Eye (tissue), 1 donor: ENCODE data around the gene FSTL3.
"Not testable (repeated sequence)": the region's sequence is repeated elsewhere in the genome, so short reads cannot be mapped to it uniquely, and the experiment has no call there.

Experiments
- DNase-seq: peaks from one replicate; pipeline ENCODE4 v3.0.0-alpha.2; 2015

Gene FSTL3

DNA sequence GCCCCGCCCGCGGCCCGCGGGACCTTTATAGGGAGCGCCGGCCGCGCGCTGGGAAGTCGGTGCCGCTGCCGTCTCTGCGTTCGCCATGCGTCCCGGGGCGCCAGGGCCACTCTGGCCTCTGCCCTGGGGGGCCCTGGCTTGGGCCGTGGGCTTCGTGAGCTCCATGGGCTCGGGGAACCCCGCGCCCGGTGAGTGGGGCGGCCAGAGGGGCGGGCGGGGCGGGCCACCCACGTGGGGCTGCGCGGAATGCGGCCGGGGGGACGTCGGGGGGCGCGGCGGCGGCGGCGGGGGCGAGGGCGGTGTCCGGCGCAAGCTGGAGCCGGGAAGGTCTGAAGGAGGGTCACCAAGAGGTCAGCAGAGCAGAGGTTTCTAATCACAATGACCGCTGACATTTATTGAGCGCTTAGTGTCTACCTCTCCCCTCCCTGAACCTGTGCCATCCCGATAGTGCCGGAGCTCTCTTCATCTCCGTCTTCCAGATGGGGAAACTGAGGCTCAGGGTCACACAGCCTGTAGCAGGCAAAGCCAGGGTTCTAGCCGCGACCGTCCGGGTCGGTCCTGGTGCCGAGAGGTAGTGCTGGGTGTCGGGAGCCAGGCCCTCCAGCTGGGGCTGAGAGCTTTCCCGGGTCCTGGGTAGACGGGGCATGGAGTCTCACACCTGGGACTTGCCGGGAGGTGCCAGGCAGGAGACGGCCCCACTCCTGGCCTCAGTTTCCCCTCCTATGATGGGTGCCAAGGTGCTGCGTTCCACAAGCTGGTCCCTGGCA, at the start of gene FSTL3:
TSS of gene FSTL3 (plus strand) at position 54 of the 767 bp plus-strand sequence. CDS start at position 86, 32 bp downstream.
- peak; percentile 57 for DNase-seq

DNA sequence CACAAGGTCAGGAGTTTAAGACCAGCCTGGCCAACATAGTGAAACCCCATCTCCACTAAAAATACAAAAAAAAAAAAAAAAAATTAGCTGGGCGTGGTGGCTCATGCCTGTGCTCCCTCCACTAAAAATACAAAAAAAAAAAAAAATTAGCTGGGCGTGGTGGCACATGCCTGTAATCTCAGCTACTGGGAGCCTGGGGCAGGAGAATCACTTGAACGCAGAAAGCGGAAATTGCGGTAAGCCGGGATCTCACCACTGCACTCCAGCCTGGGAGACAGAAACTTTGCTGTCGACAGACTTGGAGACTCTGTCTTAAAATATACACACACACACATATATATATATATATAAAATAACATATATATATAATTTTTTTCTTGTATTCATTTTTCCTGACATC, 49.6 kb upstream of the FSTL3 start:
- not testable (repeated sequence) for DNase-seq

DNA sequence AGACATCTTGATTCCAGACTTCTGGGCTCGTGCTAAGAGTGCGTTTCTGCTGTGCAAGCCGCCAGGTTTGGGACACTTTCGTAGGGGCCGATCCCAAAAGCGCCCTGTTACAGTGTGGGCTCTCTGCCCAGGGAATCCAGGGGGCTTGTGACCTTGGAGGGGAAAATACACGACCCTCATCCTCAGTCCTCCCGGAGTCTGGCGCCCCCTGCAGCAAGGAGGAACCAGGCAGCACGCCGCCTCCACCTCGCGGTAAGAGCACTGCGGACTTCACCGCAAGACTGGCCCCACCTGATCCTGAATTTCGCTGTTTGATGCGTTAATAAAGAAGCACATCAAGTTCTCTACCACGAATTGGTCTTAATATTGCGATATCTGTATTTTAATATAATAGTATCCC, 48.0 kb upstream of the FSTL3 start:
- DNase-seq: no peak

DNA sequence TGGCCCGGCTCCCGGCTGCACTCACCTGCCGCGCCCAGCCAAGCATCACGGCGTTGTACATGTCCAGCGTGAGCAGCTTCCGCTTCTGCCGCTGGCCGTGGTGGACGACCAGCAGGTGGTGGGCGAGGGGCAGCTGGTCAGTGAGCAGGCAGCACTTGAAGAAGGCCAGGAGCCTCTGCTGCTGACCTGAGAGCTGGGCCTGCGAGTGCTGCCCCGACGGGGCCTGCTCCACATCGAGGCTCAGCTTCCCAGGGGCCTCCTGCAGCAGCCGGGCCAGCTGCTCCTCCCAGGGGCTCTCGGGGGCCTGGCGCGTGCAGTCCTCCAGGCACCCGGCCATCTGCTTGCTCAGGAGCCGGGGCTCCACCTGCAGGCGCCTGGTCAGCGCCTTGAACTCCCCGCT, 46.7 kb upstream of the FSTL3 start:
- DNase-seq: not testable (repeated sequence)

DNA sequence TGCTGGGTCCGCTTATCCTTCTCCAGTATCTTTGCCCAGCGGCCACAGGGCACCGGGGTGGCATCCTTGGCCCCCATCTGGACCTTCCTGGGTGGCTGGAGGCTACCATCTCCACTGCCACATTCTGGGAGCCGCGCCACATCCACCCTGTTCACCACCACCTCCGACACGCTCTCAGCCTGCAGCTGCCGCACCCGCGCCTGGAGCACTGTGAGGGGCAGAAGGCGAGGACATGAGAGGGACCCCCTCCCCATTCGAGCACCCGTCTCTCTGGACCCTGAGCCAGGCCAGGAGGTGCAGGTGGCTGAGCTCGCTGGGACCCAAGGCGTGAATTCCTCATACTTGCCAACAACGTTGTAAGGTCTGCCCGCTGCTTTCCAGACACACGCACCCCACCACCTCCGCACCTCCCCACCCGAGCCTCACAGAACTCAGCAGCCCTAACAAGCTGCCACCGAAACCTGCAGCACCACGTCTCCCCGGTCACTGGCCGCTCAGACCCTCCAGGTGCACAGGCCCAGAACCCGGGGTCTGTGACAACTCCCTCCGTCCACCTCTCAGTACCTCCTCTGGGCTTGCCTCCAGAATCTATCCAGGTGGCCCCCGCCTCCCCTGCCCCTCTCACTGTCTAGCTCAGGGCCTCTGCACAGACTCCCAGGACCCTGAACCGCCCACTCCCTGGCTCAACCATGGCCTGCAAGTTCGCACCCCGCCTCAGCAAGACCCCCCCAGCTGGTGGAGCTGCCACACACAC, 46.1 kb upstream of the FSTL3 start:
- DNase-seq: no peak

DNA sequence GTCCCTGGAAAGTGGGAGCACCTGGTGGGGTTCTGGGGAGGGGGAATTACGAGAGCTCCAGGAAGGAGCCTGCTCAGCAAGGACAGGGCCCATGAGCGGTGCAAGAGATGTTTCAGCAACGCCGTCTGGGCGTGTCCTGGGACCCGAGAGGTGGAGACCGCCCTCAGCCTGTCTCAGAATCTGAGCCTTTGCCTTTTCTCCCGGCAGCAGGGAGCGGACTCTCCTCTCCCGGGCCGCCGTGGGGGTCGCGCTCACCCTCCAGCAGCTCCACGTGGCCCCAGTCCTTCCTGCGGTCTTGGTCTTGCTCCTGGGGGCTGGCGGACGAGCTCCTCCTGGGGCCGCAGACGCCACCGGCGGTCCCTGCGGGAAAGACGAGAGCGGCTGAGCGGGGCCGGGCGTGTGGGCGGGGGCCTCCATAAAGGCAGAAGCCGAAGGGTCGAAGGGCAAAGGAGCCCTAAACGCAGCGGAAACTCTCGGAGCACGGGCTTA, 43.6 kb upstream of the FSTL3 start:
- DNase-seq: peak; percentile 40

DNA sequence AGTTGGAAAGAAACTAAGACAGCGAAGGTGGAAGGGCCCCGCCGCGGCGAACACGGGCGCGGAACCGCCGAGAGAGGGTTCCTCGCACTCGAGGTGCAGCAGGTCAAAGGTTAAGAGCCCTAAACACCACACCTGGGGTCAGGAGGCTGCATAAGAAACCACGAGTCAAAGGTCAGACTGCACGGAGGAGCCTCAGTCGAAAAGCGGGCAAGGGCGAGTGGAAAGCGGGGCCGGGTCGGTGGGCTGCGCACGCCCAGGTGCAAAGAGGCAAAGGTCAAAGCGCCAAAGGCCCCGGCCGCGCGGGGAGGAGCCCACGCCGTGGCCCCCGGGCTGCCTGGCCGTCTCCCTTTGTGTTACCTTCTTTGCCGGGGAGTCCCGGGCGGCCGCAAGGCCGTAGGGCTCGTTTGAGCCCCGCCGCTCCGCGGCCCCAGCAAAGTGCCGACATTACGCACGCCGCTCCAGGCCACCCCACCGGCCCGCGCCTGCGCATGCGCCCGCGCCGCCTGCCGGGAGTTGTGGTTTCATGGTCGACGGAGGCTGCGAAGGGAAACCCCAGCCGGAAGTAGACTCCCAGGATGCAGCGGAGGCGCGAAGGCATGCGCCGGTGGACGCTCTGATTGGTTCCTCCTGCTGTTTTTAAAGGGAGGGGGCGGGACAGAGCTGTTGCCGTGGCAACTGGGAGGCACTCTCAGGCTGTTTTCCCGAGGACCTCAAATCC, 43.0 kb upstream of the FSTL3 start, which contains the start of gene POLRMT:
TSS of gene POLRMT (minus strand) at position 470 of the 718 bp plus-strand sequence. CDS start at position 445, 25 bp downstream.
- peak; percentile 99 for DNase-seq

DNA sequence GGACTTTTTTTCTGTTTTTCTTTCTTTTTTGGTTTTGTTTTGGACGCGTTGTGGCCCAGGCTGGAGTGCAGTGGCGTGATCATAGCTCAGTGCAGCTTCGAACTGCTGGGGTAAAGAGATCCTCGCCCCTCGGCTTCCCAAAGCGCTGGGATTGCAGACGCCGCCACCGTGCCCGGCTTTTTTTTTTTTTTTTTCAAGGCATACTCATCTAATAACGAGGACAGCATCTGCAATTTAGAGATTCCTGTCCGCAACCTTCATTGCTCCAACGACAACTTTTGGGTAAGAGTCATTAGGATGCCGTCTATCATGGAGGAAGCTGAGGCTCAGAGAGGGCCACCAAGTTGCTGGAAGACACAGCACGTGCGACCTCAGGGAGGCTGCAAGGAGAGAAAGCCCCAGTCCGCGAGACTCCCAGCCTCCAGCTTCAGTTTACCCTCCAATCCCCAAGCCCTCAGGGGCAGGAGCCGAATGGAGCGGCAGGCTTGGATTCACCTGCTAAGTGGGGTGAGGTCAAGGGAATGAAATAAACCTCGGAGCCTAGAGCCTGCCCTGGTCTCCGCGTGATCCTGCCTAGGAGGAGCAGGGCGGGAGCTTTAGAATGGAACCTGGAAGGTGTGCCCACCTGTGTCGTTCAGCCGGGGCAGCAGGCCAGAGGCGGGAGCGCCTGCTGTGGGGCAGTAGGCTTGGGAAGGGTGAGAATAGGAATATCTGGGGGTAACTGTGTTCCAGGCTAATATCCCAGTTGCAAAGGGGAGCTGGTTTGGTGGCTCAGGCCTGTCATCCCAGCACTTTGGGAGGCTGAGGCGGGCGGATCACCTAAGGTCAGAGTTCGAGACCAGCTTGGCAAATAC, 42.2 kb upstream of the FSTL3 start:
- no peak for DNase-seq

DNA sequence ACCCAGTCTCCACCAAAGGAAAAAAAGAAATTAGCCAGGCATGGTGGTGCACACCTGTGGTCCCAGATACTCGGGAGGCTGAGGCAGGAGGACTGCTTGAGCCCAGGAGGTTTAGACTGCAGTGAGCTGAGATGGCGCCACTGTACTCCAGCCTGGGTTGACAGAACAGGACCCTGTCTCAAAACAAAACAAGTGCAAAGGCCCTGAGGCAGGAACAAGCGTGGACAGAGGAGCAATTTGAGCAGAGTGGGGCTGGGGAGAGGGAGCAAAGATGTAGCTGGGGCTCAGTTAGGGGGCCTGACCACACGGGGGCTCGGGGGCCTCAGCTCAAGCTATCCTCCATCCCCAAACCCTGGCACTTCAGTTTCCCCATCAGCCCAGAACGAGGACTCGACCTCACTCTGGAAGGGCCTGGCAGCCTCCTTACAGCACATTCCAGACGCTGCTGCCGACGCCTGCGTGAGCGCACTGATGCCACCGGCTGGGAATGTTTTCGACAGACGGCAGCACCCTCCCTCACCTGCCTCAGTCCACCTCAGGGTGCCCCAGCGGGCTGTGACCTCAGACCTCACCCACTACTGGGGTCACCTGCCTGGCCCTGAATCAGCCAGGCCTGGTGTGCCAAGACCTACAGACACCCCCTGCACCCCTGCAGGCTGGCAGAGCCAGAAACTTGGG, 41.1 kb upstream of the FSTL3 start:
- no peak for DNase-seq

DNA sequence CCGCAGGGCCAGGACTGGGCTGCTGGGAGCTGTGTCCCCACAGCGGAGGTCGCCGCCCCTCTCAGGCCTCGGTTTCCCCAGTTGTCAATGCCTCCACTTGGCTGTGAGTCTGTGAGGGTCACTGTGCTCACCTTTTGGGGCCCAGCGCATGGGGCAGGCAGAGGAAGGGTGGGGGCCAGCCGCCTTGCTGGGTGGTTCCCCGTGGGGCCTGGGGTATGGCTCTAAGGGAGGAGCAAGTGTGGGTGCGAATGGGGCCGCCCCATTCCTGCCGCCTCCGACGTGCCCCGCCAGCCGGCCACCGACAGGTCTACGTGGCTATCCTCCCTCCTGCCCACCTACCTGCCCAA, 37.3 kb upstream of the FSTL3 start:
- no peak for DNase-seq

DNA sequence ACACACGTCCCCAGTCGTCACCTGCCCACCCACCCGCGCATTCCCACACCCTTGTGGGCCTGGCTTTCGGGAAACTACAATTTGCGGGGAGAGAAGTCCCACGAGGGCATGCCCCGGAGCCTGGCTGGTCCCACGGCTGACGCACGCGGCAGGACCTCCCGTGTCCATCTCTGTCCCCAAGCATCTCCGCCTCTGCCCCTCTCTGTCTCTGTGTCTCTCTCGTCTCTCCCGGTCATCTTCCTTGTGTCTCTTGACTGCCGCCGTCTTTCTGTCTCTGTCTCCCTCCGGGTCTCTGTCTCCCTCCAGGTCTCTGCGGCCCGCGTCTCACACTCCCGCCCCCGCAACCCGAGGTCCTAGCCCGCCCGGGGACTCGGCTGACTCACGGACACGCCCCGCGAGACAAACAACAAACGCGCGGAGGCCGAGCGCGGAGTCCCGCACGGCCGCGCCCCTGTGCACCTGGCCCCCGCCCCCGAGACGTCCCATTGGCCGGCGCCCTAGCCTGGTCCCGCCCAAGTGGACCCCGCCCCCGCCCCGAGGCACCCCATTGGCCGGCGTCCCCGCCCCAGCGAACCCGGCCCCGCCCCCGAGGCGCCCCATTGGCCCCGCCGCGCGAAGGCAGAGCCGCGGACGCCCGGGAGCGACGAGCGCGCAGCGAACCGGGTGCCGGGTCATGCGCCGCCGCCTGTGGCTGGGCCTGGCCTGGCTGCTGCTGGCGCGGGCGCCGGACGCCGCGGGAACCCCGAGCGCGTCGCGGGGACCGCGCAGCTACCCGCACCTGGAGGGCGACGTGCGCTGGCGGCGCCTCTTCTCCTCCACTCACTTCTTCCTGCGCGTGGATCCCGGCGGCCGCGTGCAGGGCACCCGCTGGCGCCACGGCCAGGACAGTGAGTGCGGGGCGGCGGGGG, 36.7 kb upstream of the FSTL3 start, which contains the start of gene FGF22:
TSS of gene FGF22 (plus strand) at position 627 of the 908 bp plus-strand sequence. CDS start at position 674, 47 bp downstream.
- peak; percentile 93 for DNase-seq

DNA sequence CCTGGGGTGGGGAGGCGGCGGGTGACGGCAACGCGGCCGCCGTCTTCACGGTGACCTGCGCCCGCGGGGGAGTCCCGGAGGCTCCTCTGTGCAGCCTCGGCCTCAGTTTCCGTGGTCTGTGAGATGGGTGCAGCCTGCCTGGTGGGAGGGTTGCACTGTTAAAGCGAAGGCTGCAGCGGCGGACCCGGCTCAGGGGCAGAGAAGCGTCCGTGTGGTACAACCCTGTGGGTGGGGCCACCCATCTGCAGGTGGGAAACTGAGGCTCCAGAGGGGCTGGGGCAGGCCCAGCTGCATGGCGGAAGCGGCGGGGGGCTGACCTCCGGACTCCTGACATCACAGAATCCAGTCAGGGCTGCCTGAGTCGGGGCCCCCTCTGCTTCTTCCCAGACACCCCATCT, 36.0 kb upstream of the FSTL3 start:
- no peak for DNase-seq

DNA sequence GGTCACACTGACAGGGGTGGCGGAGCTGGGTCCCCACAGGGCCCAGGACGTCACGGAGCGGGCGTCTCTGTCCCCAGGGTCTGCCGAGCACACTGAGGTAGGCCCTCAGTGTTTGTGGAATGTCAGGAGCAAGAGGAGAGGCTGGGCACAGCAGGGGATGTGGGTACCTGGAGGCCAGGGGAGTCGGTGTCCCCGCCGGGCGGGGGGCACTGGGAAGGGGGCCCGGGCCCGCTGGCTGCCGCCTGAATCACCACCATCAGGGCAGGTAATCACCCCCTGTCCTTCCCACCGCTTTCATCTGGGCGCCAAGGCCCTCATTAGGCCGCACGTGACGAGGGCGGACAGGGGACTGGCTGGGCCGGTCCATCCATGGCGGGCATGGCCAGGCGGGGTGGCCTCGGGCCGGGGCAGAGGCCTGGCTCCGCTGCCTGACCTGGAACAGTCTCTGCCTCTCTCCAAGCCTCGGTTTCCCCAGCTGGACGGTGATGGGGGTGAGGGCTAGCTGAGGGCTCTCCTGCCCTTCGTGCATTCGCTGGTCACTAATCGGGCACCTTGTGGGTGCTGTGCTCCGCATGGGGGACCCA, 35.5 kb upstream of the FSTL3 start:
- DNase-seq: no peak

DNA sequence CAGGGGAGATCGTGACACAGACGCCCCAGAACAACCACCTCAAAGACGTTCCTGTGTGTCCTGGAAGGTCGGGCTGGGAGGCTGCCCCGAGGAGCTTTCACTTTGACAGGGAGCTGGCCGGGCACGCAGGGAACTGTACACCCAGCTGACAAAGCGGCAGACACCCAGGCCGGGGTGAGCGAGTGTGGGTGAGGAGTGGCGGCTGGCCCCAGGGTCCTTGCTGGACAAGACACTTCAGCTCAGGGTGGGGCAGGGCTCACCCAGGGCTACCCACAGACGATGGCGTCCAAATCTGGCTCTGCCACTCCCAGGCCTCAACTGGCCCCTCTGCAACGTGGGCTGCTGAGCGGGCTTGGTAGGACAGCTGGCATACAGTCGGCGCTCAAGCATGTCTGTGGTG, 34.5 kb upstream of the FSTL3 start:
- no peak for DNase-seq

DNA sequence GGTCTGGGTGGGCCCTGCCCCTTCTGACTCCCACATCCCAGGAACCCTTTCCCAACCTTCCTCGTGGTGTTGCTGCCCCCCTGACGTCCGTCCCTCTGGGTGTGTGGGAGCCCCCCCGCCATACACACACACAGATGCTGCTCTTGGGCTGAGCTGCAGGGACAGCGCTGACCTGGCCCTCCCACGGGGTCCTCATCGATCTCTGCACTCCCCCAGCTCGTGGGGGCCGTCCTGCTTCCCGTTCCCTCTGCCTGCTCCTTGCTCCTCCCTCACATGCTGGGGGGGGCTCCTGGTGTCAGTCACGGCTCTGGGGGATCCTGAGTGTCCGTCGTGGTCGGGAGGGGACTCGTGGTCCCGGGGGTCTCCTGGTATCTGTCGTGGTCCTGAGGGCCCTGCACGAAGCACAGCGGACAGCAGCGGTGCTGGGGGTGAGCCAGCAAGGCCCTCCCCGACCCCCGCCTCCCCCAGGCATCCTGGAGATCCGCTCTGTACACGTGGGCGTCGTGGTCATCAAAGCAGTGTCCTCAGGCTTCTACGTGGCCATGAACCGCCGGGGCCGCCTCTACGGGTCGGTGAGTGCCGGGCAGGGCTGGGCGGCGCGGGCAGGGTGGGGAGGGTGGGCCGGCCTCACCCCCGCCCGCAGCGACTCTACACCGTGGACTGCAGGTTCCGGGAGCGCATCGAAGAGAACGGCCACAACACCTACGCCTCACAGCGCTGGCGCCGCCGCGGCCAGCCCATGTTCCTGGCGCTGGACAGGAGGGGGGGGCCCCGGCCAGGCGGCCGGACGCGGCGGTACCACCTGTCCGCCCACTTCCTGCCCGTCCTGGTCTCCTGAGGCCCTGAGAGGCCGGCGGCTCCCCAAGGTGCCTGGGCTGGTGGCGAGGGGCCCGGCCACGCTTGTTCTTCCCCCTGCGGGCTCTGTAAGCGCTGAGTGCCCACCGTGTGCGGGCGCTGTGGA, 33.1 kb upstream of the FSTL3 start:
- no peak for DNase-seq

DNA sequence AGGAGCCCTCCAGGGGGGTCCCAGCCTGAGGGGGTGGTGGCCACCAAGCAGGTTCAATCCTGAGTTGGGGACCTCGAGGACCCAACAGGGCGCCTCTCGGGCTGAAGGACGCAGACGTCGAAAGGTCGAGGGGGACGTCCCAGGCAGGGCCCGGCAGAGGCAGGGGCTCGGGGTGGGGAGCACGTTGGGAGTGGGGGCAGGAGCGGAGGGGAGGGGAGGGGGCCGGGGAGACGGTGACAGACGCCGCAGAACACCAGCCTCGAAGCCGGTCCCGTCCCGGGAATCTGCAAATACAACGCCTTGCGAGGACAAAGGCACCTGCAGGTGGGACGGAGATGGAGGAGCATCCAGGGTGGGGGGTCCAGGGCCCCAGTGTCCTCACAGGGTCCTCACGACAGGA, 32.5 kb upstream of the FSTL3 start:
- DNase-seq: no peak

DNA sequence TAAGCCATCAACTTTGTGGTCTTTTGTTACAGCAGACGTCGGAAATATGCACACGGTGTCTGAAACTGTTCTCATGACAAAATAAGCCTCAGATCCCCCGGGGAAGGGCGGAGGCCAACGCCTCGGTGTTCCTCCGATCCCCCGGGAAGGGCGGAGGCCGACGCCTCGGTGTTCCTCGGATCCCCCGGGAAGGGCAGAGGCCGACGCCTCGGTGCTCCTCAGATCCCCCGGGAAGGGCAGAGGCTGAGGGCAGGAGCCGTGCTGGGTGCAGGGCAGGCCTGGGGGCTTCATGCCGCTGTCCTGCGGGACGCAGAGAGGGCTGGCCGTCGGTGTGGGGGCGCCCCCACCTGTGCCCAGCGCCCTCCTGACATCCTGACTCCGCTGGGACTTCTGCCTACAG, 31.8 kb upstream of the FSTL3 start:
- DNase-seq: no peak

DNA sequence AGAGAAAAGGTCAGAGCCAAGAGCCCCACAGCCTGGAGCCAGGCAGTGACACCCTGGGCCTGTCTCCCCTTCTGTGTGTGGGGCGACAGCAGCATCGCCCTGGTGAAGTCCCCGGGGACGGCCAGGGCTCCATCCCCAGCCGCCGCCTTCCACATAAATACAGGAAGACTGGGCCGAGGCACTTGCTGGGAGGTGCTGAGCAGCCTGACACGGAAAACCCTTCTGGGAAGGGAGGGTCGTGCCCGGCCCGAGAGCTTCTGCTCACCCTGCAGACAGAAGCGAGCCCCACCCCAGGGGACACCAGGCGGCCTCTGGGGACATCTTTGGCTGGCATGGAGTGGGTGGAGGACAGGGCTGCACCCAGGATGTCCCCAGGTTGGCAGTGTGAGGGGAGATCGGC, 31.4 kb upstream of the FSTL3 start:
- DNase-seq: no peak
